Heart left ventricle (tissue), 13 donors: ENCODE results near the gene TTC23.

Experiments
- POLR2A ChIP-seq, 2 donors: fragments of 450-650 bp; IDR thresholded peaks; one replicate each; pipeline ENCODE4 v1.6.1; 2017; ENCODE audit warnings: antibody characterized with exemption in 2 of 2, mild to moderate bottlenecking in 2 of 2, moderate library complexity in 2 of 2
- TF ChIP-seq, protein P1 (sequence below), 12 donors: fragments of 200-600 bp; sonication (generic) in 4 of 12; IDR thresholded peaks; one replicate each; pipeline versions ENCODE4 v1.5.0 to v1.8.0; 2018 to 2022; ENCODE audit warnings: antibody characterized with exemption in 12 of 12, mild to moderate bottlenecking in 5 of 12
- donor health status: ischemic (EF 13 %, LVEDD 7.1; RV severe dilation, severe dysfunction).
- donor health status: DM: no; HTN: yes; CAD: no.
- donor health status: DM: no; HTN: no; CAD: no.
- donor health status: ischemic (EF 25% LVEDD 6.9; RV normal size, moderate dysfunction).
- donor health status: ischemic (EF 25% LVEDD 5.7; RV mildly dilated, moderate dysfunction).
- donor health status: ischemic (EF 35%, LVEDD 5.7; RV mildly dilated, moderate dysfunction).
- donor health status: nonischemic (EF 11% LVEDD 7.7; RV severe dilation, severe dysfunction).
- donor health status: DM: yes; HTN: yes; CAD: no.
- donor health status: PGD.
- donor health status: ischemic (EF 29% LVEDD 5.4; RV normal size, mild dysfunction).
- donor health status: nonischemic (EF 23%, LVEDD 6.1; RV moderate dilation, normal function).

DNA sequence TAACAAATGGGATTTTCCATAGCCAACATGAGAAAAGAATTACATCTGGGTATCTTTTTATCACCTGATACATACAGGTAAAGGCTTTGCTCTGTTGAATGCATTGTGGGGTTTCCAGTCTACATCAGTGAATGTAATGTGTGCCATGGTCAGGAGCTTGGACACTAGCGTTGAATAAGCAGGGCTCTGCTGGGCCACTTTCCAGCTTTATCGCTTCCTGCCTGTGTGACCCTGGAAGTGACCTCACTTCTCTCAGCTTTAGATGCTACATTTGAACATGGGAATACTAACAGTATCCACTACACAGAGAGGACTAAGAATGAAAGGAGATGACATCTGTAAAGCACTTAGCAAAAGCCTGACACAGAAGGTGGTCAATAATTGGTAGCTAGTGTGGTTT lies 40.1 kb downstream of the TTC23 start:
- TF ChIP-seq, protein P1, sequence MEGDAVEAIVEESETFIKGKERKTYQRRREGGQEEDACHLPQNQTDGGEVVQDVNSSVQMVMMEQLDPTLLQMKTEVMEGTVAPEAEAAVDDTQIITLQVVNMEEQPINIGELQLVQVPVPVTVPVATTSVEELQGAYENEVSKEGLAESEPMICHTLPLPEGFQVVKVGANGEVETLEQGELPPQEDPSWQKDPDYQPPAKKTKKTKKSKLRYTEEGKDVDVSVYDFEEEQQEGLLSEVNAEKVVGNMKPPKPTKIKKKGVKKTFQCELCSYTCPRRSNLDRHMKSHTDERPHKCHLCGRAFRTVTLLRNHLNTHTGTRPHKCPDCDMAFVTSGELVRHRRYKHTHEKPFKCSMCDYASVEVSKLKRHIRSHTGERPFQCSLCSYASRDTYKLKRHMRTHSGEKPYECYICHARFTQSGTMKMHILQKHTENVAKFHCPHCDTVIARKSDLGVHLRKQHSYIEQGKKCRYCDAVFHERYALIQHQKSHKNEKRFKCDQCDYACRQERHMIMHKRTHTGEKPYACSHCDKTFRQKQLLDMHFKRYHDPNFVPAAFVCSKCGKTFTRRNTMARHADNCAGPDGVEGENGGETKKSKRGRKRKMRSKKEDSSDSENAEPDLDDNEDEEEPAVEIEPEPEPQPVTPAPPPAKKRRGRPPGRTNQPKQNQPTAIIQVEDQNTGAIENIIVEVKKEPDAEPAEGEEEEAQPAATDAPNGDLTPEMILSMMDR (IDR thresholded peaks at IDR 0.05), result no peak
- TF ChIP-seq POLR2A (IDR thresholded peaks at IDR 0.05), result no peak
